Left forelimb (tissue), 1 donor: ENCODE results near the gene LSM14A.
"Not testable (repeated sequence)": the region's sequence is repeated elsewhere in the genome, so short reads cannot be mapped to it uniquely, and the experiment has no call there.

Experiments
- DNase-seq: peaks from one replicate; pipeline ENCODE4 v3.0.0-alpha.2; 2018; ENCODE audit warnings: low spot score

LSM14A gene

GRCh38 chr19:34158966-34159365 lies 13.3 kb upstream of the LSM14A start:
- DNase-seq: not testable (repeated sequence)

DNA sequence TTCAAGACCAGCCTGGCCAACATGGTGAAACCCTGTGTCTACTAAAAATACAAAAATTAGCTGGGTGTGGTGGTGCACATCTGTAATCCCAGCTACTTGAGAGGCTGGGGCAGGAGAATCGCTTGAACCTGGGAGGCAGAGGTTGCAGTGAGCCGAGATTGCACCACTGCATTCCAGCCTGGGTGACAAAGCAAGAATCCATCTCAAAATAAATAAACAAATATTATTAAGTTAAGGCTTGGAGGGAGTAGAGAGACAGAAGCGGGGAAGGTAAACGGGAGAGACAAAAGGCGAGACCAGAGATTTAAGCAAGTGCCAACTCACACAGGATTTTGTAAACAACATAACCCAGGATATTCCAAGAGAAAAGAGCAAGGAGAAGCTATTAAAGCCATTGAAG lies 12.8 kb upstream of the LSM14A start:
- DNase-seq: not testable (repeated sequence)

GRCh38 chr19:34161902-34162301 lies 10.4 kb upstream of the LSM14A start:
- DNase-seq: not testable (repeated sequence)

- DNase-seq: no peak
These were observed 7.0 kb upstream of the LSM14A start for GRCh38 chr19:34165295-34165738.

DNA sequence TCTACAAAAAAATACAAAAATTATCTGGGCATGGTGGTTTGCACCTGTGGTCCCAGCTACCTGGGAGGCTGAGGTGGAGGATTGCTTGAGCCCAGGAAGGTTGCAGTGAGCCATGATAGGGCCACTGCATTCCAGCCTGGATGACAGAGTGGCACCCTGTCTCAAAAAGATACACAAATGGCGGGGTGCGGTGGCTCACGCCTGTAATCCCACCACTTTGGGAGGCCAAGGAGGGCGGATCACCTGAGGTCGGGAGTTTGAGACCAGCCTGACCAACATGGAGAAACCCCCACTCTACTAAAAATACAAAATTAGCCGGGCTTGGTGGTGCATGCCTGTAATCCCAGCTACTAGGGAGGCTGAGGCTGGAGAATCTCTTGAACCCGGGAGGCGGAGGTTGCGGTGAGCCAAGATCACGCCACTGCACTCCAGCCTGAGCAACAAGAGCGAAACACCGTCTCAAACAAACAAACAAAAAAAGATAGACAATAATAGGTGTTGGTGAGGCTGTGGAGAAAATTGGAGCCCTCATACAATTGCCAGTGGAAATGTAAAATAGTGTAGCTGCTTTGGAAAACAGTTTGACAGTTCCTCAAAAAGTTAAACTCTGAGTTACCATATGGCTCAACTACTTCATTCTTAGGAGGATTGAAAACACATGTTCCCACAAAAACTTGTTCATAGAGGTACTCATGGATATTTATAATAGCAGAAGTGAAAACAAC lies 2.7 kb upstream of the LSM14A start:
- DNase-seq: not testable (repeated sequence)

GRCh38 chr19:34171539-34171876 lies 796 bp upstream of the LSM14A start:
- no peak for DNase-seq

GRCh38 chr19:34172661-34173192 lies 423 bp downstream of the LSM14A start:
- DNase-seq: no peak

GRCh38 chr19:34173193-34173956 lies 1.1 kb downstream of the LSM14A start:
- no peak for DNase-seq

DNA sequence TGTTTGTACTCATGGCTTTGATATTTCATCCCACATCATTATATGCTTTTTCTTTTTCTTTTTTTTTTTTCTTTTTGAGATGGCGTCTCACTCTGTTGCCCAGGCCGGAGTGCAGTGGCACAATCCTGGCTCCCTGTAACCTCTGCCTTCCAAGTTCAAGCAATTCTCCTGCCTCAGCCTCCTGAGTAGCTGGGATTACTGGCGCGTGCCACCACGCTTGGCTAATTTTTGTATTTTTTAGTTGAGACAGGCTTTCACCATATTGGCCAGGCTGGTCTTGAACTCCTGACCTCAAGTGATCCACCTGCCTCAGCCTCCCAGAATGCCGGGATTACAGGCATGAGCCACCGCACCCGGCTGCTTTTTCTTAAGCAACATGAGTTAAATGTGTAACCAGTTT lies 2.9 kb downstream of the LSM14A start:
- not testable (repeated sequence) for DNase-seq

DNA sequence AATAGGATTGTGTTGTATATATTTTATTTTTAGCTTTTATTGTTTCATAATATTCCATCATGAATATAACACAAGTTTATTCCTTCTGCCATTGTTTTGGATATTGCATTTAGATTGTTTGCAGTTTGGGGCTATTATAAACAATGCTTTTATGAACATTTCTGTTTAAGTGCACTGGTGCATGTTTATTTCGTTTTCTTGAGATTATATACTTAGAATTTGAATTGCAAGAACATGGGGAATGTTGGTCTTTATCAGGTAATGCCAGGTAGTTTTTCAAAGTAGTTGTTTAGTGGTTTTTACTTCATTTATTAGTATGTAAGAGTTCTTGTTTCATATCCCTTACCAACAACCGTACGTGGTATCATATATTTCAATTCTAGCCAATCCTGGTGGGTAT lies 4.3 kb downstream of the LSM14A start:
- DNase-seq: no peak

- no peak for DNase-seq
These were observed 5.9 kb downstream of the LSM14A start for GRCh38 chr19:34178274-34178610.

- DNase-seq: no peak
These were observed 6.8 kb downstream of the LSM14A start for GRCh38 chr19:34179066-34179465.

DNA sequence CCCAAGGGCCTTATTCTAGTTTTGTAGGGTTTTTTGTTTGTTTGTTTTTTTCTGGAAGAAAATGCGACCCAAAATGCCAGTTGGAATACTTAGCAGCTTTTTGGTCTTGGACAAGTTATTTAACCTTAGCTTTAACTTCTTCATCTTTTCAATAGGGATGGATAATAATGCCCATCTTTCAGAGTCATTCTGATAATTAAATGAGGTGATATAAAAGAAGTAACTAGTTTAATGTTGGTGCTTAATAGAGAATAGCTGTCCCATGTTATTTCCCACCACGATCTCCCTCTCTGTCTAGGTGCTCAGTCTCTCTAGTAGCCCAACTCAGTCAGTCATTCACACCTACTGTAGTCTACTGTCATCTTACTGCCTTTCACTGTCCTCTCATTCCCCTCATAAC lies 8.0 kb downstream of the LSM14A start:
- DNase-seq: no peak

DNA sequence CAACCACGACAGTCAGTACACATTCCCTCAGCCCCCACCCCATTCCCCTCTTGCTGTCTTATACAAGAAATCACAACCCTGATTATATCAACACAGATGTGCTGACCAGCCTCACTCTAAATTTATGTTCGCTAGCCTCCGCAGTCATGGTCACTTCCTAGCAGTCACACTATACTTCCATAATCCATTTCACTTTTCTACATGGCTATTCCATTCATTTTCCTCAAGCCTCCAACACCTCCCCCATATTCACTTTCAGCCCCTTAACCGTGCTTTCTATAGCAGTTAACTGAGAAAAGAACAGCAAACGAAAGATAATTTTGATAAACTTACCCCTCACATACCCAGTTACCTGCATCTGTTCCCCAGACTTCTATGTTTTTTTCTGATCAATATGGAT lies 8.4 kb downstream of the LSM14A start:
- no peak for DNase-seq

DNA sequence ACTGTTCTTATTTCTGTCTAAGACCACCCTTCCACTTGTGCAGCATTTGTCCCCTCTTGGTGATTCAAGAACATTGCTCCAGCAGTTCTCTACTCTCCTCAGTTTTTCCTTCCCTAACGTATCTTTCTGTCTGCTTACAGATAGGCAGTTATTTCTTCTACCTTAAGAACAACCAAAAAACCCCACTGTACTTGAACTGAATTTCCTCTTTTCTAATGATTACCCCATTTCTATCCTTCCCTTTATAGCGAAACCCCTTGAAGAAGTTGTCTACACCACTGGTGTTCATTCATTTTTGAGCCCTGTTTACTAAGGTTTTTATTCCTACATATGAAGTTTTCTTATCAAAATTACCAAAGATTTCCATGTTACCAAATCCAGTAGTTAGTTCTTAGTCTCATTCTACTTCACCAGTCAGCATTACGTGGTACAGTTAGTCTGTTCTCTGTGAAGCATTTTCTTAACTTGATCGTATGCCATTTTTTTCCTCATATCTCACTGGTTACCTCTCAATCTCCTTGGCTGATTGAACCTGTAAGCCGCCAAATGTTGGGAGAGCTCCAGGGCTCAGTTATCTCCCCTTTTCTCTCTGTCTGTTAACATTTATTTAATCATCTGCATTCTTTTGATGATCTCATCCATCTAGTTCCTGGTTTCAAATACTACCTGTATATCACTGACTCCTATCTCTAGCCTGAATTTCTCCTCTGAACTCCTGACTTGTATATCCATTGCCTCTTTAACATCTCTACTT lies 9.0 kb downstream of the LSM14A start:
- no peak for DNase-seq

- DNase-seq: no peak
These were observed 9.8 kb downstream of the LSM14A start for GRCh38 chr19:34182125-34182524.

DNA sequence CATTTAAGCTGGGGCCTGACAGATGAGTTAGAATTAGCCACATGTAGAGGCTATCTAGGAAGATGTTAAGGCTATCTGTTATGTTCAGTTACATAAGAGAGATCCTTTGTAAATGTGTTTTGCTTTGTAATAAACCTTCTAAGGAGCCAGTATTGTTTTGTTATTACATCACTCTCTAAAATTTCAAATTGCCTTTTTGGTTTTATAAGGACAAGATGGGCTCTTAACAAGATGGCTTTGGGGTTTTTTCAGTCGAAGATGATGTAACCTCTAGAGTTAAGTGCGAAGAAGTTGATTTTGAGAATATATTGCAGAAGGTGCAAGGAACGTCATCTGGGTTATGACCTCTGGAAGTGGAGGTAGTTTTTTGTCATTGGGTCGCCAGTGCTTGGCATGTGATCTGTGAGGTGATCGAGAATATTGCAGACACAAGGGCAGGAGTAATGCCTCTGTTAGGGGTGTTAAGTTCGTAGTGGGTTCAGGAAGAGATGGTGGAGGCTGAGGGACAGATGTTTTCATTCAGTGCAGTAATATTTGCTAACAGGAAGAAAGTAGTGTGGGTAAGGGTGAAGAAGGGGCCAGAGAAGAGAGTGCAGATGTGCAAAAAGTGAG lies 12.7 kb downstream of the LSM14A start:
- no peak for DNase-seq

DNA sequence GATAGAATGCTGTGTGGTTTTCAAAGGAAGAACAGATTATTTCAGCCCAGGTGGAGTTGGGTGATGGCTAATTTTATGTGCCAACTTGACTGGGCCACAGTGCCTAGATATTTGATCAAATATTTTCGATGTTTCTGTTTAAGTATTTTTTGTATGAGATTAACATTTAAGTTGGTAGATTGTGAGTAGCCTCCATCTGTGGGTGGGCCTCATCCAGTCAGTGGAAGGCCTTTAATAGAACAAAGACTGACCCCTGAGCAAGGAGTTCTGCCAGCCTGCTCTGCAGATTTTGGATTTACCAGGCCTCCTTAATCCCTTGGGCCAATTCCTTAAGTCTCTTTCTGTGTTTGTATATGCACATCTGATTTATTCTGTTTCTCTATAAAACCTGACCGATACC lies 13.9 kb downstream of the LSM14A start:
- DNase-seq: no peak

GRCh38 chr19:34187011-34187410 lies 14.7 kb downstream of the LSM14A start:
- no peak for DNase-seq

- DNase-seq: no peak
These were observed 16.1 kb downstream of the LSM14A start for GRCh38 chr19:34188408-34188807.

DNA sequence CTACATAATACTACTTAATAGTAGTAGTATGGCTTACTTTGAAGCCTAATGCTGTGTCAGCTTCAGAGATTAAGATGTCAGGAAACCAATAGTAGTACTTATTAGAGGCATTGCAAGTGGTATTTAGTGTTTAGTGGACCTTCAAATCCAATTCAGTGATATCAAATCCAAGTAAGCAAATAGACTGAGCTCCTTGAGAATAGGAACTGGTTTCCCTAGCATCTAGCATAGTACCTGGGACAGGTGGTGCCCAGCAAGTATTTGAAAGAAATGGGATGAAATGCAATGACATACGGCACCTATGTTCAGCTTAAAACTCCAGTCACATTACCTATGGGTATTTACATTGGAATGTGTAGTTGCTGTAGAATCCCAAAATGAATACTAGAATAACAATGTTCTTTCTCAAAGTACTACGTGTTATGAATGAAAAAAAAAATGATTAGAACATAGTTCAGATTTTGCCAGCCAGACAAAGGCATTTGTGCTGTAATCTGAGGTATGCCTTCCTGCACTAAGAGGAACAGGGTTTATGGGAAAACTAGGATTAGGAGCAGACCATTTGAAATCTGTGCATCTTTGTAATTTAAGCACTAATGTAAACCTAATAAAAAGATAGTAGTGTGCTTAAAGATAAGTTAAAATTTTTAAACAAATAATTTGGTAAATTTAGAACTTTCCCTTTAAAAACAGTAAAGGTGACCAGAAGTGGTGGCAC lies 17.1 kb downstream of the LSM14A start:
- DNase-seq: no peak
